Measurements from ENCODE around the gene TTLL9.

DNA sequence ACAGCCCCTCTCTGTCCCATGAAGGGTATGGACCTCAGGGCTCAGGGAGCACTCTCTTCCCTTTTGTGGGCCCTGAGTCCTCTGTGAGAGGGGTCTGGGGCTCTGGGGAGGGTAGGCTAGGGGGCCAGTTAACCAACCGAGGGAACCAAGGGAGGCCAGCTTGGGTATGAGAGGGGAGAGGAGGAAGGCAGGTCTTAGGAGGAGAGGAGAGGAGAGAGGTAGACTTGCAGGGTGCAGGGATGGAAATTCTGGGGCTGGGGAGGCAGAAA, 827 bp upstream of the TTLL9 start:
- no peak for TF ChIP-seq POLR2A (IDR thresholded peaks at IDR 0.05)
- TF ChIP-seq, protein P1, sequence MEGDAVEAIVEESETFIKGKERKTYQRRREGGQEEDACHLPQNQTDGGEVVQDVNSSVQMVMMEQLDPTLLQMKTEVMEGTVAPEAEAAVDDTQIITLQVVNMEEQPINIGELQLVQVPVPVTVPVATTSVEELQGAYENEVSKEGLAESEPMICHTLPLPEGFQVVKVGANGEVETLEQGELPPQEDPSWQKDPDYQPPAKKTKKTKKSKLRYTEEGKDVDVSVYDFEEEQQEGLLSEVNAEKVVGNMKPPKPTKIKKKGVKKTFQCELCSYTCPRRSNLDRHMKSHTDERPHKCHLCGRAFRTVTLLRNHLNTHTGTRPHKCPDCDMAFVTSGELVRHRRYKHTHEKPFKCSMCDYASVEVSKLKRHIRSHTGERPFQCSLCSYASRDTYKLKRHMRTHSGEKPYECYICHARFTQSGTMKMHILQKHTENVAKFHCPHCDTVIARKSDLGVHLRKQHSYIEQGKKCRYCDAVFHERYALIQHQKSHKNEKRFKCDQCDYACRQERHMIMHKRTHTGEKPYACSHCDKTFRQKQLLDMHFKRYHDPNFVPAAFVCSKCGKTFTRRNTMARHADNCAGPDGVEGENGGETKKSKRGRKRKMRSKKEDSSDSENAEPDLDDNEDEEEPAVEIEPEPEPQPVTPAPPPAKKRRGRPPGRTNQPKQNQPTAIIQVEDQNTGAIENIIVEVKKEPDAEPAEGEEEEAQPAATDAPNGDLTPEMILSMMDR (IDR thresholded peaks at IDR 0.05): no peak

Data from adrenal gland (tissue), 5 donors.